ENCODE data around the gene GNMT.
"Not testable (repeated sequence)": the region's sequence is repeated elsewhere in the genome, so short reads cannot be mapped to it uniquely, and the experiment has no call there.

- TF ChIP-seq POLR2A (IDR thresholded peaks at IDR 0.05; ENCODE audit: low read depth, low read length); TAF1 (IDR thresholded peaks at IDR 0.05; ENCODE audit: low read depth, low read length); POLR2AphosphoS5 (IDR thresholded peaks at IDR 0.05; ENCODE audit: low read depth, low read length); POU2F2 (IDR thresholded peaks at IDR 0.05; ENCODE audit: low read depth, low read length); PAX5 (IDR thresholded peaks at IDR 0.05; ENCODE audit: insufficient read depth, low read length, severe bottlenecking): not testable (repeated sequence)
Measured at GRCh38 chr6:42954405-42954804, 6.1 kb upstream of the GNMT start.

All from GM12891 (cell line).